T1000 (cell line): Measurements from ENCODE around the gene SUMO2.
"Not testable (repeated sequence)": the region's sequence is repeated elsewhere in the genome, so short reads cannot be mapped to it uniquely, and the experiment has no call there.

Source experiments
- DNase-seq: peaks from one replicate; lab custom pipeline; 2025; ENCODE audit warnings: mixed read lengths; lab: John Stamatoyannopoulos, UW

Gene SUMO2

GRCh38 chr17:75181608-75182318, 996 bp downstream of the SUMO2 start:
- DNase-seq, result no peak

GRCh38 chr17:75181110-75181509, 1.6 kb downstream of the SUMO2 start:
- DNase-seq, result no peak

- DNase-seq, result no peak
Measured at GRCh38 chr17:75178453-75178852, 4.3 kb downstream of the SUMO2 start.

- no peak for DNase-seq
Measured at GRCh38 chr17:75176625-75177024, 6.1 kb downstream of the SUMO2 start.

GRCh38 chr17:75174996-75175395, 7.8 kb downstream of the SUMO2 start:
- DNase-seq, result no peak

- no peak for DNase-seq
Measured at GRCh38 chr17:75173526-75173925, 9.2 kb downstream of the SUMO2 start.

- no peak for DNase-seq
Measured at GRCh38 chr17:75168998-75169397, 13.8 kb downstream of the SUMO2 start.

- DNase-seq, result not testable (repeated sequence)
Measured at GRCh38 chr17:75164606-75165005, 18.2 kb downstream of the SUMO2 start.

- no peak for DNase-seq
Measured at GRCh38 chr17:75163074-75163473, 19.7 kb downstream of the SUMO2 start.

GRCh38 chr17:75160211-75160610, 22.5 kb downstream of the SUMO2 start:
- DNase-seq, result no peak

- no peak for DNase-seq
Measured at GRCh38 chr17:75159196-75160031, 23.3 kb downstream of the SUMO2 start.

- DNase-seq, result not testable (repeated sequence)
Measured at GRCh38 chr17:75158480-75158879, 24.3 kb downstream of the SUMO2 start.

GRCh38 chr17:75155191-75155601, 27.6 kb downstream of the SUMO2 start:
- no peak for DNase-seq

- DNase-seq, result peak; percentile 97
Measured at GRCh38 chr17:75154195-75155106, 28.3 kb downstream of the SUMO2 start, which contains the start of gene JPT1. TSS of gene JPT1 (minus strand) at chr17:75154512. CDS start at chr17:75154397, 115 bp downstream.

- peak; percentile 49 for DNase-seq
Measured at GRCh38 chr17:75153780-75154194, 29.0 kb downstream of the SUMO2 start.

- no peak for DNase-seq
Measured at GRCh38 chr17:75152922-75153779, 29.6 kb downstream of the SUMO2 start.

- no peak for DNase-seq
Measured at GRCh38 chr17:75152523-75152921, 30.2 kb downstream of the SUMO2 start.

GRCh38 chr17:75151930-75152329, 30.8 kb downstream of the SUMO2 start:
- no peak for DNase-seq

- DNase-seq, result no peak
Measured at GRCh38 chr17:75147878-75148546, 34.7 kb downstream of the SUMO2 start.

- DNase-seq, result no peak
Measured at GRCh38 chr17:75146592-75146991, 36.2 kb downstream of the SUMO2 start.
